ENCODE measurements around the gene ACTL7A.

- TF ChIP-seq CTCF (conservative IDR thresholded peaks at IDR 0.05) (no peak), ZFX (IDR thresholded peaks at IDR 0.05) (no peak)
Observed at GRCh38 chr9:108859459-108860114, 2.5 kb upstream of the ACTL7A start.

Measured in C4-2B (cell line).